Gastrocnemius medialis (tissue), 4 donors: ENCODE results near the gene TMEM131L. TPM values are rescaled to one million over a fixed set of nuclear protein-coding genes. Genes with fewer than 3 reads are reported as not detected.
A peak's percentile ranks its signal among the peaks of the same experiment; 100 is the strongest.

ENCODE experiments used
- ATAC-seq, 2 donors: fragments of 150-250 bp; one replicate each; pipeline ENCODE4 v1.9.1; 2016
- DNase-seq, 2 donors: peaks; one replicate each; pipeline ENCODE4 v3.0.0-alpha.2; 2019
- H3K27ac ChIP-seq, 4 donors: fragments of 200-600 bp; sonication (generic); 1 replicate in 1 of 4; 2 replicates in 3 of 4; pipeline ENCODE4 v1.5.1; 2016 to 2018; ENCODE audit warnings: mild to moderate bottlenecking in 2 of 4, moderate library complexity in 1 of 4
- H3K27me3 ChIP-seq, 3 donors: fragments of 200-600 bp; sonication (generic) in 2 of 3; 1 replicate in 1 of 3; 2 replicates in 2 of 3; pipeline versions ENCODE4 v1.5.1 to v1.6.0; 2016 to 2019; ENCODE audit warnings: mild to moderate bottlenecking in 1 of 3, moderate library complexity in 1 of 3
- H3K36me3 ChIP-seq, 2 donors: fragments of 200-600 bp; sonication (generic) in 1 of 2; one replicate each; pipeline ENCODE4 v1.5.1; 2017 to 2018
- H3K4me1 ChIP-seq, 2 donors: fragments of 200-600 bp; sonication (generic) in 1 of 2; one replicate each; pipeline ENCODE4 v1.5.1; 2016 to 2017; ENCODE audit warnings: mild to moderate bottlenecking in 2 of 2
- H3K4me3 ChIP-seq, 4 donors: fragments of 200-600 bp; sonication (generic) in 3 of 4; 1 replicate in 1 of 4; 2 replicates in 3 of 4; pipeline ENCODE4 v1.5.1; 2016 to 2019; ENCODE audit warnings: mild to moderate bottlenecking in 2 of 4
- H3K9me3 ChIP-seq, 3 donors: fragments of 200-600 bp; sonication (generic) in 2 of 3; 1 replicate in 1 of 3; 2 replicates in 2 of 3; pipeline ENCODE4 v1.5.1; 2016 to 2019
- CTCF ChIP-seq, 5 experiments: fragments of 450-650 bp in 3 of 5; fragments of 200-600 bp in 2 of 5; sonication (generic) in 2 of 5; IDR thresholded peaks in 4 of 5; conservative IDR thresholded peaks in 1 of 5; 1 replicate in 4 of 5; 2 replicates in 1 of 5; pipeline ENCODE4 v1.5.1; 2016 to 2019; ENCODE audit warnings: antibody characterized with exemption in 5 of 5, mild to moderate bottlenecking in 3 of 5, moderate library complexity in 3 of 5
- POLR2A ChIP-seq, 2 donors: fragments of 450-650 bp; IDR thresholded peaks; one replicate each; pipeline ENCODE4 v1.6.1; 2017; ENCODE audit warnings: antibody characterized with exemption in 2 of 2, mild to moderate bottlenecking in 2 of 2, moderate library complexity in 2 of 2
- in situ Hi-C, 4 donors: fragments of 200-750 bp; cut with MboI; loops; one replicate each; pipeline versions ENCODE4 v1.15.0 to v1.8.0; 2017; ENCODE audit warnings: low sequenced_read_pairs in 4 of 4
- intact Hi-C: fragments of 100-400 bp; cut with DNase I; formaldehyde crosslinking; loops from one replicate; pipeline ENCODE4 v1.15.1; 2023; ENCODE audit warnings: low total_unique reads
- total RNA-seq, 4 donors: library from RNA; depleted of rRNA; stranded (reverse); fragments of >200 nt; gene quantifications; one replicate each; pipeline versions ENCODE4 v1.1.0 to v1.2.3, GENCODE V29; 2016

The TMEM131L gene
- total RNA-seq, 4 donors from 2014 or later: 4.6 to 21.4 (median 9.5) TPM

- Histone ChIP-seq H3K27ac (no peak overlapping the region), H3K9me3 (no peaks in the 10 kb centered on the region), H3K36me3 (no peaks in the 10 kb centered on the region), H3K4me3 (no peak overlapping the region), H3K27me3 (no peaks in the 10 kb centered on the region), H3K4me1 (peaks cover 0 to 4% of the 10 kb centered on the region in 2 donors)
- DNase-seq: no peak
- TF ChIP-seq CTCF (IDR thresholded peaks at IDR 0.05 in 4 of 5, conservative IDR thresholded peaks at IDR 0.05 in 1 of 5) (no peak), POLR2A (IDR thresholded peaks at IDR 0.05) (no peak)
- ATAC-seq: no peak
- in situ Hi-C loops (no loop called here), intact Hi-C loops (no loop called here)
Observed at GRCh38 chr4:153427363-153428071, 38.6 kb upstream of the TMEM131L start.

- in situ Hi-C loops (no loop called here), intact Hi-C loops (no loop called here)
- Histone ChIP-seq H3K4me3 (no peak overlapping the region), H3K27ac (no peak overlapping the region), H3K27me3 (no peaks in the 10 kb centered on the region), H3K36me3 (no peaks in the 10 kb centered on the region), H3K4me1 (peaks cover 5 to 7% of the 10 kb centered on the region in 2 donors), H3K9me3 (no peaks in the 10 kb centered on the region)
- TF ChIP-seq CTCF (IDR thresholded peaks at IDR 0.05 in 4 of 5, conservative IDR thresholded peaks at IDR 0.05 in 1 of 5) (no peak), POLR2A (IDR thresholded peaks at IDR 0.05) (no peak)
- ATAC-seq (no peak), DNase-seq (no peak)
Observed at GRCh38 chr4:153428941-153429475, 37.2 kb upstream of the TMEM131L start.

GRCh38 chr4:153432965-153433753 is 33.0 kb upstream of the TMEM131L start:
- H3K4me3 ChIP-seq: peak overlapping the region in 2 of 4 donors; percentile 19 to 22
- peaks cover 5 to 7% of the 10 kb centered on the region in 2 donors for H3K4me1 ChIP-seq
- DNase-seq (peak; percentile 26 to 62), ATAC-seq (peak; percentile 80 to 90)
- H3K27me3 ChIP-seq: no peaks in the 10 kb centered on the region
- H3K9me3 ChIP-seq: no peaks in the 10 kb centered on the region
- peak overlapping the region in 2 of 4 donors; percentile 20 to 51 for H3K27ac ChIP-seq
- intact Hi-C loops (loop anchor here (1.0 to 10.0 kb wide), 3 partner anchors 12 to 141 kb away; partner anchors contain the start of gene MND1), in situ Hi-C loops (loop anchor here in 3 of 4 donors (10.0 kb wide), 1 partner anchor 142 kb away; no protein-coding TSS in a partner anchor)
- no peaks in the 10 kb centered on the region for H3K36me3 ChIP-seq
- TF ChIP-seq POLR2A (IDR thresholded peaks at IDR 0.05): no peak
- TF ChIP-seq CTCF (IDR thresholded peaks at IDR 0.05 in 4 of 5, conservative IDR thresholded peaks at IDR 0.05 in 1 of 5): peak; percentile 60 to 70 (median 66)

GRCh38 chr4:153433754-153434105 is 32.4 kb upstream of the TMEM131L start:
- Histone ChIP-seq H3K9me3 (no peaks in the 10 kb centered on the region), H3K27me3 (no peaks in the 10 kb centered on the region), H3K27ac (peak overlapping the region in 1 of 4 donors; percentile 51), H3K4me3 (no peak overlapping the region), H3K4me1 (peaks cover 7 to 10% of the 10 kb centered on the region in 2 donors), H3K36me3 (no peaks in the 10 kb centered on the region)
- in situ Hi-C loops (loop anchor here in 3 of 4 donors (10.0 kb wide), 1 partner anchor 141 kb away; no protein-coding TSS in a partner anchor), intact Hi-C loops (loop anchor here (1.0 to 10.0 kb wide), 3 partner anchors 12 to 141 kb away; partner anchors contain the start of gene MND1)
- no peak for DNase-seq
- no peak for ATAC-seq
- TF ChIP-seq CTCF (IDR thresholded peaks at IDR 0.05 in 4 of 5, conservative IDR thresholded peaks at IDR 0.05 in 1 of 5): no peak
- no peak for TF ChIP-seq POLR2A (IDR thresholded peaks at IDR 0.05)
